Neuron (in vitro differentiated cells): Measurements from ENCODE around the gene NXF1.
"Not testable (repeated sequence)": the region's sequence is repeated elsewhere in the genome, so short reads cannot be mapped to it uniquely, and the experiment has no call there.

Experiments used
- H2AFZ ChIP-seq: one replicate; pipeline ENCODE4 v1.6.1; 2013; ENCODE audit warnings: low read depth, mild to moderate bottlenecking, inconsistent platforms, low read length, moderate library complexity
- H3K27me3 ChIP-seq: one replicate; pipeline ENCODE4 v1.6.1; 2013; ENCODE audit warnings: low read length; ENCODE audit not compliant: insufficient read depth
- H3K36me3 ChIP-seq: one replicate; pipeline ENCODE4 v1.6.1; 2013; ENCODE audit warnings: low read length; ENCODE audit not compliant: insufficient read depth
- H3K4me1 ChIP-seq: one replicate; pipeline ENCODE4 v1.6.1; 2013; ENCODE audit warnings: low read length; ENCODE audit not compliant: insufficient read depth
- H3K4me3 ChIP-seq: 2 replicates; pipeline ENCODE4 v1.5.1; 2013; ENCODE audit warnings: mild to moderate bottlenecking, low read length, moderate library complexity
- H3K9me3 ChIP-seq: one replicate; pipeline ENCODE4 v1.6.1; 2013; ENCODE audit warnings: low read length

Gene NXF1

DNA sequence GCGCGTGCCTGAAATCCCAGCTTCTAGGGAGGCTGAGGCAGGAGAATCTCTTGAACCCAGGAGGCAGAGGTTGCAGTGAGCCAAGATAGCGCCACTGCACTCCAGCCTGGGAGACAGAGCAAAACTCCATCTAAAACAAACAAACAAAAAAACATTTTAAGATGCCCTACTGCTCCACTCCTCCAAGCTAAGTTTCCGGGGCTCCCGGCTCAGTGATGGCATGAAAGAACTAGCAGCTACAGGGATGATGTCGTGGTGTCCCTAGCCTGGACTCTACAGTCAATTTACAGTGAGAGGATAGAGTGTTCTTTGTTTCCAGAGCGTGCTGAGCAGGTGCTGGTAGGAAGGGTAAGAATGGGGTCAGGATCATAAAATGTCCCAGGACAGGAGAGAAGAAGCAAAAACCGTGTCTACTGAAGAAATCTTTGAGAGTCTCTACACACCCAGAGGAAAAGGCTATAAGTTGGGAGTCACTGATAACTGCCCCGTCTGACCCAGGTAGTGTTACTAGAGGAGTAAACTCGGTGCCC, 50.1 kb downstream of the NXF1 start:
- Histone ChIP-seq H3K36me3 (peaks cover 13% of the 10 kb centered on the region), H3K4me1 (no peaks in the 10 kb centered on the region), H3K9me3 (no peaks in the 10 kb centered on the region), H3K27me3 (no peaks in the 10 kb centered on the region), H3K4me3 (no peak overlapping the region), H2AFZ (no peak overlapping the region)

DNA sequence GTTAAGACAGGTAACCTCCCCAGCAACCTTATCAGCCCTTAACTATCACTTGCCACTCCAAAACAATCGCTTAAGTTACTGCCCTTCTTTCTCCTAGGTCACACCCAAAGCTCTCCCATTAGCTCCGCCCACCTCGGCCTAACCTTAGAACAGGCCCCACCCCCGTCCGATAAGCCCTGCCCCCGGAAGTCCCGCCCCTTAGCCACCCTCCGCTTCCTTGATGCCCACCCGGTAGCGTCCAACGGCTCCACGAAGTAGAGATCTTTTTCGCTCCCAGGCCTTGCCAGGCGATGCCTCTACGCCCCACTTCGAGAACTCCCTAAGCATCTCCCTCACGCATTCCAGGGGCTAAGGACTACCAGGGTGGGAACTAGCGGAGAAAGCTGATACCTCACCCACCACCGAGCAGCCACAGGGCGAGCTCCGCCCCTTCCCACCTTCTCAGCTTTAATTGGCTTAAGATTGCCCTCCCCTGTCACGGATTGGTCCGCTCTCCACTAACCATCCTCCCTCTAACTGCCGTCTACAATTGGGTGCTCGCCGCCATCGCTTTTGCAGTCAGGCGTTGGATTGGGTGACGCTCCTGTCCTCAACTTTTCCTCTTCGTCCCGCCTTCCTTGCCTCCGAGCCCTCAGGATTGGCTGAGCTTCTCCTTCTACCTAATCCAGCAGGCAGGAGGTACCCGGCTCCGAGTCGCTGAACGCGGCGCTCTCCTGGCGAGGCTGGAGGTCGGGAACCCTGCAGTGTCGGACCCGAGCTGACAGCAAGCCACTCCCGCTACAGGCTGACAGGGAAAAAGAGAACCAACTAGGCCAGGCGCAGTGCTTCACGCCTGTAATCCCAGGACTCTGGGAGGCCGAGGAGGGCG, 51.3 kb downstream of the NXF1 start, which contains the start of gene ZBTB3:
Gene ZBTB3 (minus strand): TSS at position 425 of the 868 bp plus-strand sequence. CDS start 496 bp downstream, outside the sequence.
- H2AFZ ChIP-seq, result peak within 1 kb of the TSS; percentile 65
- no peaks in the 10 kb centered on the region for H3K4me1 ChIP-seq
- no peaks in the 10 kb centered on the region for H3K27me3 ChIP-seq
- peaks cover 17% of the 10 kb centered on the region for H3K36me3 ChIP-seq
- H3K9me3 ChIP-seq, result no peaks in the 10 kb centered on the region
- peak within 1 kb of the TSS; percentile 60 for H3K4me3 ChIP-seq

DNA sequence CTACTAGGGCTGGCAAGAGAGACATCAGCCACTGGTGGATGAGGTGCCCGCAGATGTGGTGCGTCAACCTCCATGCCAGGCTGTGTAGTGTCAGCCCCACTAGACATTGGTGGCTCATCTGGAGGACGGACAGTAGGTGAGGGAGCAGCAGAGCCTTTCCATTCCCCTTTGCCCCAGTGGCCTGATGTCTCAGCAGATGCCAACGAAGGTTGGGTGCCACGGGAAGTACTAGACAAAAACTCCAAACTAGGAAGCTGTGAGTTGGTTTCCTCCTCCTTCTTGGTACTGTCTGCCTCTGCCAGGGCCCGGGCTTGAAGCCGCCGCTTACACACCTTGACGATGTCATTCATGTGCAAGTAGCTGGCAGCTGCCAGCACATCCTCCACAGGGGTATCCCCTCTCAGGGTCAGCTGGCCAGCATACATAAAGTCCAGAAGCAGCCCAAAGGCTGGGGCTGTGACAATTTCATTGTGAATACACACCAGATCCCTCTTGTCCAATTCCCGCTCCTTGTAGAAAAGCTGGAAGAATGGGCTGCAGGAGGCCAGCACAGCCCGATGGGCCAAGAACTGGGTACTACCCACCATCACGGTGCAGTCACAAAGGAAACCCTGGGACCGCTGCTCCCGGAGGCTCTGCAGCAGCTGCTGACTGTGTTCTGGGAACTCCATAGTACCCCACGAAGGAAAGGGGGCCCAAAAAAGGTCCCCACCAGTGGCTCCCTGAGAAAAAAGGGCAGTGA, 52.1 kb downstream of the NXF1 start:
- no peaks in the 10 kb centered on the region for H3K27me3 ChIP-seq
- H3K4me1 ChIP-seq, result no peaks in the 10 kb centered on the region
- no peaks in the 10 kb centered on the region for H3K9me3 ChIP-seq
- peaks cover 17% of the 10 kb centered on the region for H3K36me3 ChIP-seq
- H3K4me3 ChIP-seq, result peak overlapping the region; percentile 60
- H2AFZ ChIP-seq, result peak overlapping the region; percentile 65

DNA sequence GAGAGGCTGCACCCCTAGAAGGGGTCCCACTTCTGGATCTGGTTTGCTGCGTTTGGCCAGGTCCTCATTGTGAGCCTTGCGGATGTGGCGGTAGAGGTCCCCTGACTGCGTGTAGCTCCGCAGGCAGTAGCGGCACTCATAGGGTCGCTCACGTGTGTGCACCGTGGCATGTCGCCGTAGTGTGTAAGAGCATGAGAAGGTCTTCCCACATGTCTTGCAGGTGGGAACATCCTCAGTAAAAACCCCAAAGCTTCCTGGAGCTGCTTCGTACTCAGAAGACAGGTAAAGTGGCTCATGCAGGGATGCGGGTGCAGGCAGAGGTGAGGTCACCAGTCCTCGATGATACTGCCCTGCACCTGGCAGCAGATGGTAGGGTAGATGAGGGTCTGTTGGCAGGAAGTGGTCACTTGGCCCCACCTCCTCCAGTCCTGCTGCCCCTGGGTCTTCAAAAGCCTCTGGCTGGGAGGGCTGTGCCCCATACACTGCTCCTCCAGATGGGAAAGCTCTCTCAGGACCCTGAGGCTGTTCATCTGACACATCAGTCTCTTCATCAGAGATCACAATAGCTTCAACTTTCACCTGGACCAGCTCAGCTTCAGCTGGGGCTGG, 53.0 kb downstream of the NXF1 start:
- H3K4me1 ChIP-seq, result no peaks in the 10 kb centered on the region
- H3K4me3 ChIP-seq, result no peak overlapping the region
- H2AFZ ChIP-seq, result no peak overlapping the region
- H3K27me3 ChIP-seq, result no peaks in the 10 kb centered on the region
- H3K9me3 ChIP-seq, result no peaks in the 10 kb centered on the region
- H3K36me3 ChIP-seq, result peaks cover 17% of the 10 kb centered on the region

DNA sequence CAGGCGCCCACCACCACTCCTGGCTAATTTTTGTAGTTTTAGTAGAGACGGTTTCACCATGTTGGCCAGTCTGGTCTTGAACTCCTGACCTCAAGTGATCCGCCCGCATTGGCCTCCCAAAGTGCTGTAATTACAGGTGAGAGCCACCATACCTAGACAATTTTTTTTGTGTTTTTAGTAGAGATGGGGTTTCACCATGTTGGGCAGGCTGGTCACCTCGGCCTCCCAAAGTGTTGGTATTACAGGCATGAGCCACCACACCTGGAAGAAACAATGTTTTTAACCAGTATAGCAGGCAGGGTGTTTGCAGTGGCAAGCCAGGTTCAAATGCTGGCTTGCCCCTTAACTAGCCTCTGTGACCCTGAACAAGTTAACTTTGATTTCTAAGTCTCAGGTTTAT, 55.3 kb downstream of the NXF1 start:
- not testable (repeated sequence) for H2AFZ ChIP-seq, H3K9me3 ChIP-seq, H3K4me3 ChIP-seq, H3K27me3 ChIP-seq, H3K4me1 ChIP-seq
- H3K36me3 ChIP-seq, result peaks cover 17% of the 10 kb centered on the region

DNA sequence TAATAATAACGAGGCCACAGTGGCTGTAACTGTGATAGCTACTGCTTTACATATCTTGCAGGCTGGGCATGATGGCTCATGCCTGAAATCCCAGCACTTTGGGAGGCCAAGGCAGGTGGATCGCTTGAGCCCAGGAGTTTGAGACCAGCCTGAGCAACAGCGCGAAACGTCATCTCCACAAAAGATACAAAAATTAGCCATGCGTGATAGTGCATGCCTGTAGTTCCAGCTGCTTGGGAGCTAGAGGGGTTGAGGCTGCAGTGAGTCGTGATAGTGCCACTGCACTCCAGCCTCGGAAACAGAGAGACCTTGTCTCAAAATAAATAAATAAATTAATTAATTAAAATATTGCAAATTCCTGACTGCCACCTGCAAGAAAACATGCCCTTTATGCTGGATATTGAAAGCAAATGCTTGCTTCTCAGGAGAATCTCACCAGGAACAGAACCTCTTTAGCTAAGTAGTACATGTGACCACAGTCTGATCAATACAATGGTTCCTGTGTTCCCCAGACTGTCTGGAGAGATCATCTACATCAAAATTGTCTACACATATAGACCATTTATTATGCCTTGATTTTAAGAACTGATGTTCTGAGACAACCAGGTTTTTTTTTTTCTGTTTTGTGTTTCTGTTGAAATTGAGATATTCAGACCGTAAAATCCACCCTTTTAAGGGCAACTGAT, 57.6 kb downstream of the NXF1 start:
- Histone ChIP-seq H2AFZ (no peak overlapping the region), H3K4me1 (no peaks in the 10 kb centered on the region), H3K36me3 (peaks cover 12% of the 10 kb centered on the region), H3K4me3 (no peak overlapping the region), H3K27me3 (no peaks in the 10 kb centered on the region), H3K9me3 (no peaks in the 10 kb centered on the region)
